Measurements from ENCODE around the gene PRKCD.

Gene PRKCD

DNA sequence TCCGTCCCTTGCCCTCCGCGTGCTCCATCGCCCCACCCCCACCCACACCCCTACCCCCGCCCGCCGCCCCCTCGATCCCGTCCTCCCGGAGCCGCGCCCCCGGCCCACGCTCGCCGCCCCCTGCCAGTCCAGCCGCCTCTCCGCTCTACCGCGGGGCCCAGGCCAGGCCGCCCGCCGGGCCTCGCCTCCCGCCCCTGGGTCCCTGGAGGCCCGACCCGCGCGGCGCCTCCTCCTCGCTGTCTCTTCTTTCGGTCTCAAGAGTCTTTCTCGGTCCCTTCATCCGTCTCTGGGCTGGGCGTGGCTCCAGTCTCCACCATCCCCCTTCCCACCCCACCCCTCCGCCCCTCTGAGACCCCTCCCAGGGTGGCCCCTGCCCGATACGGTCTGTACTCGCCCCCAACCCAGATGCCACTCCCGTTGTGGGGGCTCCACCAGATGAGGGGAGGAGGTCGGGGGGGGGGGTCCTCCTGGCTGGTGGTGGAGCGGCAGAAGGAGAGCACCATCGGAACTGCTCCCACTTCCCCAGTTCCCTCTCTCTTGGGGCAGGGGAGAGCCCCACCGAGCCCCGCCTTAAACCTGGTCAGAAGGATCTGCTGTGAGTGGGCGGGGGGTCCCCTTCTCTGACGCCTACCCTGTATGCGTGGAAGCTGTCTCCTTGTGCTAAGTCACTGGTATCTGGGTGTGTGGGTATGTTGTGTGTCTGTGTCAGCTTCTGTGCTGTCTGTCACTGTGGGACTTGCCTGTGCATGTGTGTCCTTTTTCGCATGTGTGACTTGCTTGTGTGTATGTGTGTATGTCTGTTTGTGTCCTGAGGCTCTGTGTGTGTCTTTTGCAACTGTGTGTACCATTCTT lies 1.0 kb downstream of the PRKCD start:
- peak overlapping the region; percentile 90 for H3K4me3 ChIP-seq (ENCODE audit: low read length)
- TF ChIP-seq, protein P1, sequence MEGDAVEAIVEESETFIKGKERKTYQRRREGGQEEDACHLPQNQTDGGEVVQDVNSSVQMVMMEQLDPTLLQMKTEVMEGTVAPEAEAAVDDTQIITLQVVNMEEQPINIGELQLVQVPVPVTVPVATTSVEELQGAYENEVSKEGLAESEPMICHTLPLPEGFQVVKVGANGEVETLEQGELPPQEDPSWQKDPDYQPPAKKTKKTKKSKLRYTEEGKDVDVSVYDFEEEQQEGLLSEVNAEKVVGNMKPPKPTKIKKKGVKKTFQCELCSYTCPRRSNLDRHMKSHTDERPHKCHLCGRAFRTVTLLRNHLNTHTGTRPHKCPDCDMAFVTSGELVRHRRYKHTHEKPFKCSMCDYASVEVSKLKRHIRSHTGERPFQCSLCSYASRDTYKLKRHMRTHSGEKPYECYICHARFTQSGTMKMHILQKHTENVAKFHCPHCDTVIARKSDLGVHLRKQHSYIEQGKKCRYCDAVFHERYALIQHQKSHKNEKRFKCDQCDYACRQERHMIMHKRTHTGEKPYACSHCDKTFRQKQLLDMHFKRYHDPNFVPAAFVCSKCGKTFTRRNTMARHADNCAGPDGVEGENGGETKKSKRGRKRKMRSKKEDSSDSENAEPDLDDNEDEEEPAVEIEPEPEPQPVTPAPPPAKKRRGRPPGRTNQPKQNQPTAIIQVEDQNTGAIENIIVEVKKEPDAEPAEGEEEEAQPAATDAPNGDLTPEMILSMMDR (IDR thresholded peaks at IDR 0.05; ENCODE audit: insufficient read depth, low read depth, low read length, missing control alignments), result no peak
- DNase-seq (ENCODE audit: low read depth), result peak; percentile 58

DNA sequence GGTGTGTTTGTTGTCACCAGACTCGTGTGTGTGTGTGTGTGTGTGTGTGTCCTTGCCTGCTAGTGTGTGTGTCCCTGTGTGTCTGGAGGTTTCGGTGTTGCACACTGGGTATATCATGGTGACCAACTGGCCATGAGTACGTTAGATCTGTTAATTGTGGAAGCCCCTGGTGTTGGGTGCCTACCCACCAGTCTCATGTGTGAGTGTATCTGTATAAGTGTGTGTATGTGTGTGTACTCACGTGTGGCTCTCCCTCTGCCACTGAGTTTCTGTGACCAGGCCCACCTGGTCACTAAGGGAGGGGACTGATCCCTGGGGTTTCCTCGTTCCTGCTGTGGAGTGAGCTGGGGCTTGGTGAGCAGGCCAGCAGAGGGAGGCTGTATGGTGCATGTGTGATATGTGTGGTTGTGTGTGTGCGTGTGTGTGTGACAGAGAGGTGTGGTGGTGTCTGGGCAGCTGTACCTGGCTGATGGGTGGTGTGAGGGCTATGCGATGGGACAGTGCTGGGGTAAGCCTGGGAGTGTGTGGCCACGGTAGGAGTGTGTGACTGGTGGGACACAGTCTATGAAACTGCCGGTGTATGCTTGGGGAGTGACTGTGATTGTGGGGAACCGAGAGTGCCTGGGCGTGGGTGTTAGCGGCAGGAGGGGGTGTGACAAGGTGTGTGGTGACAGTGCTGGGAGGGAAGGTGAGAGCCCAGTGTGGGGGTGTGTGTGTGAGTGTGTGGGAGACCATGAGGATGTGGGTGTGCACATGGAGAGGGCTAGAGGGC lies 1.8 kb downstream of the PRKCD start:
- TF ChIP-seq, protein P1 (IDR thresholded peaks at IDR 0.05; ENCODE audit: insufficient read depth, low read depth, low read length, missing control alignments), result peak; percentile 18
- peak; percentile 37 for DNase-seq (ENCODE audit: low read depth)
- H3K4me3 ChIP-seq (ENCODE audit: low read length), result peak overlapping the region; percentile 90

DNA sequence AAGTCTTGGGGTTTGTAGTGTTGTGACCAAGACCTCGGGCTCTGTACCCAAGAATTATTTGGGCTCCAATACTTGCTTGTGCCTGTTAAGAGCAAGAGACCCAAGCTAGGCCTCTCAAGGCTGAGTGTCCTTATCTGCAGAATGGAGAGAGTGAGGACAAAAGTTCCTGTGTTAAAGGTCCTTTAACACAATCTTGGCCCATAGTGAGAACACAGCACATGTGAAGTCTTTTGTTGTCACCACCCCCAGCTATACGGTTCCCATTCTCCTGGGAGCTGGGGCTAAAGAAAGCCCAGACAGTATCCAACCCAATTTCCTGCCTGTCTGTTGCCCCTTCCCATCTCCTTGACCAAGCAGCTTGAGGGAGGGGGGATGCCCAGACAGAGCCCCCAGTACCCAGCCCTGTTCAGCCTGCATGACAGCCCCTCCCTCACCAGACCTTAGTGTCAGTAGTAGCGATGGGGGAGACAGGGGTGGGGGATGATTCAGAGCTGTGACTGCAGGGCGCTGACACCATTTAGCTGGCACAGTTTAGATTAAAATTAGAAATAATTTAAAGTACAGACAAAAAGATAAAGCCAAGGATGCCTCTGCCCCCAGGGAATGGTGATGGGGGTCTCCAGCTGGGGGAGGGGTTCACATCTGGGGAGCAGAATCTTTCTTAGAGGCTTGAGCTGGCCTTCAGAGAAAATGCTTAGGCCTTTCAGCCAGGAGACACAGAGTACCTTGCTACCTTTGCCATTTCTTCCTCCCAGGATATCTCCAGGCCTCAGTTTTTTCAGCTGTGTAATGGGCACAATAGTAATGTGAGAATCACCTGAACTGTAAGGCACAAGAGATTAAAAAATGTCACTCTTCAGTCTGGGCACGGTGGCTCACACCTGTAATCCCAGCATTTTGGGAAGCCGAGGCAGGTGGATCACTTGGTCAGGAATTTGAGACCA lies 2.7 kb downstream of the PRKCD start:
- TF ChIP-seq, protein P1 (IDR thresholded peaks at IDR 0.05; ENCODE audit: insufficient read depth, low read depth, low read length, missing control alignments), result no peak

DNA sequence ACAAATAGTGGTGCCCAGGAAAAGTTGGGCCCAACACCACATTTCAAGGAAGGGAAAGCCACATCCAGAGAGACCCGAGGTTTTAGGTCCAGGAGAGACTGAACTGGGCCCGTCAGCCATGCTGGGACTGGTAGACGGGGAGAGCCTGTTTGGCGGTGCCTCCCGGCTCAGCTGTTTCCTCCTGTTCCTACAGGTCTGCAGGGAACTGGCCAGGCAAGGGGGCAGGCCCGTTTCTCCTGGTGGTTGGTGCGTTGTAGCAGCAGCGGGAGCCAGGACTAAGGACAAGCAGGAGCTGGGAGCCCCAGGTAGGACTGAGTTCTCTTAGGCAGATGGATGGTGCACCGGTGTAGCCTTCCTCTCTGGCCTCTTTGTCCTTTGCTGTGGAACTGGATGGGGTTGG lies 3.9 kb downstream of the PRKCD start:
- TF ChIP-seq, protein P1 (IDR thresholded peaks at IDR 0.05; ENCODE audit: insufficient read depth, low read depth, low read length, missing control alignments), result peak; percentile 12
- DNase-seq (ENCODE audit: low read depth), result peak; percentile 82
- H3K4me3 ChIP-seq (ENCODE audit: low read length), result no peak overlapping the region

More for the DNA sequence above, 2.7 kb downstream of the PRKCD start:
- H3K4me3 ChIP-seq (ENCODE audit: low read length), result no peak overlapping the region
- DNase-seq (ENCODE audit: low read depth), result no peak

DNA sequence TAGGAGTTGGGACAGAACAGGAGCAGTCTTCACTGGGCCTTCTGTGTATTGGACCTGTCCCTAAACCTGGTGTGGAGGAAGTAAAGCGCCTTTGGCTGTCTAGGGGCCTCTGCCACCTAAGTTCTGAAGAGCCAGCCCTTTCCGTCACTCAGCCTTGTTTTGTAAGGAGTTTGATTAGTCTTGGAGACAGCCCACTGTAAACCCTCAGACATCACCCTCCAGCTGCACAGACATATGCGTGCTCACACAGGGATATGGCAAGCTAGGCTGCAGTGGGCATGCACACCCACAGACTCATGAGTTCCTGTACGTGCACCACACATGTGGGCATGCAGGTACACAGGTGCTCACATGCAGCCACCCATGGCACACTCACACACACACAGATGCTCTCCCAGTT lies 5.2 kb downstream of the PRKCD start:
- DNase-seq (ENCODE audit: low read depth), result no peak
- TF ChIP-seq, protein P1 (IDR thresholded peaks at IDR 0.05; ENCODE audit: insufficient read depth, low read depth, low read length, missing control alignments), result no peak
- H3K4me3 ChIP-seq (ENCODE audit: low read length), result no peak overlapping the region

DNA sequence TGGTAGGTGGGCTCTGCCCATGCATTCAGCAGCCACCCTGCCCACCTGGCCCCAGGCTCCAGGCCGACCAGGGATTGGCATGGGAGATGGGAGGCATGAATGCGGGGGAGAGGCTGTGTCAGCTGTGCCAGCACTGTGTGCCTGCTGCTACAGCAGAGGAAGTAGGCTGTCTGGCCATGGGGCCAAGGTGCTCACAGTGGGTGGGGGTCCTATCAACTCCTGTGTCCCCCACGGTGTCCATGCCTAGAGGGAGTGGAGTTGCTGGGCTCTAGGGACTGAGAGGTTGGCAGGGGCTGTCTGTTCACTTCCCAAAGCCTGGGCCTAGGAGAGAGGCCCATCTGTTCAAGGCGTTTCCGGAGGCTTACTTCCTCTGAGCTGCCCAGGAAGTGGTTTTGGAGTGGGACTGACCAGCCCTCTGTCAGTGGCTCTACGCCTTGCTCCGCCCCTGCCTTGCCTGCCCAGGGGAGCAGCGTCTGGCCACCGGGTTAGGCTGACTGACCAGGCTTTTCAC lies 5.8 kb downstream of the PRKCD start:
- H3K4me3 ChIP-seq (ENCODE audit: low read length), result no peak overlapping the region
- TF ChIP-seq, protein P1 (IDR thresholded peaks at IDR 0.05; ENCODE audit: insufficient read depth, low read depth, low read length, missing control alignments), result no peak
- DNase-seq (ENCODE audit: low read depth), result no peak

Measured in epithelial cell of esophagus (primary cell).